Stimulated activated CD4-positive, alpha-beta T cell treated with anti-CD3 and anti-CD28 coated beads, Interleukin-12 subunit alpha, Interleukin-12 subunit beta, amount 100 ng/mL, for 24 hours (primary cell): Measurements from ENCODE around the gene LARGE2.

Experiments
- DNase-seq, 2 experiments: peaks; one replicate each; pipeline ENCODE4 v3.0.0-alpha.2; 2020; ENCODE audit warnings: low read depth in 2 of 2

LARGE2 gene

GRCh38 chr11:45929486-45930030, 7.1 kb downstream of the LARGE2 start:
- DNase-seq = no peak

- no peak for DNase-seq
Observed at GRCh38 chr11:45930031-45930794, 7.8 kb downstream of the LARGE2 start.

- DNase-seq = no peak
Observed at GRCh38 chr11:45930951-45931570, 8.6 kb downstream of the LARGE2 start.

- no peak for DNase-seq
Observed at GRCh38 chr11:45931739-45932138, 9.3 kb downstream of the LARGE2 start.

GRCh38 chr11:45932217-45932616, 9.8 kb downstream of the LARGE2 start:
- no peak for DNase-seq

- no peak for DNase-seq
Observed at GRCh38 chr11:45933131-45933831, 10.8 kb downstream of the LARGE2 start.

- DNase-seq = no peak
Observed at GRCh38 chr11:45933846-45934579, 11.6 kb downstream of the LARGE2 start.

GRCh38 chr11:45934580-45935318, 12.3 kb downstream of the LARGE2 start:
- DNase-seq = no peak

- DNase-seq = no peak
Observed at GRCh38 chr11:45935349-45936064, 13.1 kb downstream of the LARGE2 start.

GRCh38 chr11:45936511-45937054, 14.1 kb downstream of the LARGE2 start:
- DNase-seq = no peak

GRCh38 chr11:45937916-45938315, 15.5 kb downstream of the LARGE2 start:
- no peak for DNase-seq

GRCh38 chr11:45939836-45940235, 17.4 kb downstream of the LARGE2 start:
- no peak for DNase-seq

- DNase-seq = no peak
Observed at GRCh38 chr11:45941285-45941684, 18.8 kb downstream of the LARGE2 start.

GRCh38 chr11:45942381-45942780, 19.9 kb downstream of the LARGE2 start:
- no peak for DNase-seq

GRCh38 chr11:45945397-45945999, 23.0 kb downstream of the LARGE2 start:
- DNase-seq = no peak

- DNase-seq = no peak
Observed at GRCh38 chr11:45947885-45948284, 25.4 kb downstream of the LARGE2 start.

- no peak for DNase-seq
Observed at GRCh38 chr11:45948356-45948755, 25.9 kb downstream of the LARGE2 start.

- no peak for DNase-seq
Observed at GRCh38 chr11:45949992-45950407, 27.5 kb downstream of the LARGE2 start.

- no peak for DNase-seq
Observed at GRCh38 chr11:45959851-45960250, 37.4 kb downstream of the LARGE2 start.
